ENCODE data around the gene KLF15.
"Not testable (repeated sequence)": the region's sequence is repeated elsewhere in the genome, so short reads cannot be mapped to it uniquely, and the experiment has no call there.

KLF15 gene

DNA sequence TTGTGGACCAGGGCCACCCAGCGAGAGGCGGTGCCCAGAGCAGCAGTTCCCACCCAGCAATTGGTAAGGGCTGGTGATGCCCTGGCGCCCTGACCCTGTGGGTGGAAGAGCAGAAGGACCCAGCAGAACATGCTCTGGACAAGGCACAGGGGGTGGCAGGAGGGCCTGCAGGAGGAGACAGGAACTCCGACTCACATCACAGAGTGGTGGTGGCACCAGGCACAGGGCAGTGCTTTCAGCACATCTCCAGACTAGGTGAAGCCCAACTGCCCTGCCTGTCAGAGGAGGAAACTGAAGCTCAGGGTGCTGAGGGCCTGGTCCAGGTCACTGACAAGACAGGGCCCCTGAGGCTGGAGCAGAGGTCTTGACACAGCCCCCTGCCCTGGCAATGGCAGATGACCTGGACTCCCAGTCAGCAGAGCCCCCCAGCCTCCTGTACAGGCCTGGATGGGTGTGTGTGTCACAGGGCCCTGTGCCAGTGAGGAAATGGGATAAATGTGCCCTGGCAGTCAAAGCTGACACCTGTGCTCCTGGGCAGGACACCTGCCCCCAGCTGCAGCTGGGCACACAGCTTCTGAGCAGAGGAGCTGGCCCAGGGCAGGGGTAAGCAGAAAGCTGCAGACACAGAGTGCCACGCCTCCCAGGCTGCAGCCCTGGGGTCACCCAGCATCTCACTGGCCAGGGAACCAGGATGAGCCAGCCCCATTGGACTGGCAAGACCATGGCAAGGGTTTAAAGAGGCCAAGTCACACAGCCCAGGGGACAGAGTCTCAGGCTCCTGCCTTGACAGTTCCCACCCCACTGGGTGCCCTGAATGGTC lies 11.4 kb downstream of the KLF15 start:
- no peak for DNase-seq

DNA sequence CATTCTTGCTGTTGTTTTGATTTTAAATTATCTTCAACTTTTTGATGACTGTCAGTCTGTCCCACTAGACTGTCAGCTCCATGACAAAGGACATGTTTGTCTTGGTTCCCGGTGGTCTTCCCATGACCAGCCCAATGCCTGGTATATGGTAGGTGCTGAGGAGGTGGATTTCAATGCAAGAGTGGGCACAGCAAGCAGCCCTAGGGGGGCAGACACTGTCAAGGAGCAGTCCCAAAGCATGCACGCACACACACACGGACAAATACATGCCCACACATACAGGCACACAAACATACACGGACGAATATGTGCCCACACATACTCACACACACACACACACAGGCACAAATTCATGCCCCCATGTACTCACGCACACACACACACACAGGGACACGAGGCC lies 12.0 kb downstream of the KLF15 start:
- no peak for DNase-seq

DNA sequence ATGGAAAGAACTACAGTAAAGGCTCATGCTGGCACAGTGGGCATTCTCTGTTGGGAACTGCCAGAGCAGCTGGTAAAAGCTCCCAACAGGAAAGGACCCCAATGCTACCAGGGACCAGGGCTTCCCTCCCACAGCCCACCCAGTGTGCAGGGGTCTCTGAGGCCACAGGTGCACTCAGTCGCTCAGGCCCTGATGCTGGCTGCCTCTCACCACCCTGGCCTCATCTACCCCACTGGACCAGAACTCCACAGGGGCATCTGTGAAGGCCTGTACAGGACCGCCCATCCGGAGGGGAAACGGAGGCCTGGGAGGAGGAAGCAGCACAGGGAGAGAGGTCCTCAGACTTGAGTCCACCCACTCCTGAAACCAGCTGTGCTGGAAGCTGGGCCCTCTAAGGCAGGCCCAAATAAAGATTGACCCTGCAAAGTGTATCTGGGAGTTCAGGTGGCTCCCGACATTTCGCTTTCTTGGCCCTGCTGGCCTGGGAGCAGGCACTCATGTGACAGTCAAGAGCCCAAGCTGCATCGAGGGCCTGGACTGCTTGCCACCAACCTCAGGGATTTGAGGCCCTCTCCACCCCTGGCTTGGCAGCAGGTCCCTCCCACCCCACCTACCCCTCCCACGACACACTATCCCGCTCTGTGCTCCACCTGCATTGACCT lies 12.7 kb downstream of the KLF15 start:
- DNase-seq = no peak

DNA sequence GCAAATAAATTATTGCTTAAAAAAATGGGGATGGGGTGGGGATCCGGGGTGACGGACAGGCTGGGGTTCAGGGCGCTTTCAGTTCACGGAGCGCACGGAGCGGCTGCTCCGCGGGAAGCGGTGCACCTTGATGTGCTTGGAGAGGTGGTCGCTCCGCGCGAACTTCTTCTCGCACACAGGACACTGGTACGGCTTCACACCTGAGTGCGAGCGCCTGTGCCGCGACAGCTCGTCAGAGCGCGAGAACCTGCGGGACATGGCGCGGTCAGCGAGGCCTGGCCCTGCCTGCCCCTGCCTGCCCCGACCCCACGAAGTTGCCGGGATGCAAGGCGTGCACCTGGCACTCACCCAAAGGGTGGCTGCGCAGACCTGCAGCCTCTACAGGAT lies 13.6 kb downstream of the KLF15 start:
- no peak for DNase-seq

DNA sequence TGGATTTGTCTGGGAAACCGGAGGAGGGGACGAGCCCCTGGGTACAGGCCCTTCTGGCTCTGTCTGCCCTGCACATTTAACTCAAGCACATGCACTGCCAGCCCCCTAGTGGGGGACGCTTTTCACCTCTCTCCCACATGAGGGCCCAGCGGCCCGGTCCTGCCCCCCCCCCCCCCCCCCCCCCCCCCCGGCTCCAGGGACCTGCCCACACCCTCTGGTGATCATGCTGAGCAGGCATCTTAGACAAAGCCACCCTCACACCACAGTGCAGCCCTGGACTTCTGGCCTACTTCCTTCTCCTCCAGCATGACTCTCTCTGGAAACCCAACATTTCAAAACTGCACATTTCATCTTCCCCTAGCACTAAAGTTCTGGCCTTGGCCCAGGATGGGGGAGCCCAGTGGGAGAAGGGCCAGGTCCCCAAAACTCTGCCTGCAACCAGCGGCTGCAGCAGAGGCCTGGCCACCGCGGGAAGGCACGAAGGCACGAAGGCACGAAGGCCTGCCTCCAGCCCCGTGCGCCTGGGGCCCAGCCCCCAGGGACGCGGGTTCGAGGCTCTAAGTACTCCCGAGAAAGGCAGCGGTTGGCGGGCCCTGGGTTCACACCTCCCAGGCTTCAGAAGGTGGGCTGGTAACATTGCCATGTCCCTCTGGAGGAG lies 14.1 kb downstream of the KLF15 start:
- DNase-seq = no peak

DNA sequence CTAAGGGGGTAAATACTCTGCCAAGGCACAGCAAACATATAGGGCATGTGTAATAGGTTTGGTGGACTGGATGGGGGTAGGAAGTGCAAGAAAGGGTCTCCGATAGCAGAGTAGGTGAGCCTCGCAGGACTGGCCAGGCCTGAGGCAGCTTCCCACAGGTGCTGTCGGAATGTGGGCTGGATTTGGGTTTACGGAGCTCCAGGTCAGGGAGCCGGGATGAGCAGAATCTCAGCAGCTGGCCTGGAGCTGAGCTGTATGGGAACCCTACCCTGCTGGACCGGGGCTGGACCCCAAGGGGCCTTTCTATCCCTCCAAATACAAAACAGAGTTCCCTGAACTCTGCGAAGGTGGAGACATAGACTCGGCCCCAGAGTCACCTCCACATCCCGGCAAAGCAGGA lies 15.0 kb downstream of the KLF15 start:
- no peak for DNase-seq

DNA sequence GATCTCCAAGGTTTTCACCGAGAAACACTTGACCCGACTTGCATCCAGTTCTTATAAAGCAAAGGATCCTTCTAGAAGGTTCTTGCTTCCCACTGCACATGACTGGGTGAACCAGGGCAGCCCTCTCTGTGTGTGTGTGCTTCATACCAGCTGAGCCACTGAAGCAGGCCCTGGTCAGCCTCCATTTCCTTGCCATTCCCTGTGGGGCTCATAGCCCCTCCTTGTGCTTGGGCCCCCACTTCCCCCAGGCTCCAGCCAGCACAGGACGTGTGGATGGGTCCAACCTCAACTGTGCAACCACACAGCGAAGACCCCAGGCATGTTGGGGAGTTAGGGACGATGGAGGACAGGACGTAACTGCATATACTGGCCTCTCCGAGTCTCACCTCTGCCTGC lies 15.5 kb downstream of the KLF15 start:
- DNase-seq = no peak

DNA sequence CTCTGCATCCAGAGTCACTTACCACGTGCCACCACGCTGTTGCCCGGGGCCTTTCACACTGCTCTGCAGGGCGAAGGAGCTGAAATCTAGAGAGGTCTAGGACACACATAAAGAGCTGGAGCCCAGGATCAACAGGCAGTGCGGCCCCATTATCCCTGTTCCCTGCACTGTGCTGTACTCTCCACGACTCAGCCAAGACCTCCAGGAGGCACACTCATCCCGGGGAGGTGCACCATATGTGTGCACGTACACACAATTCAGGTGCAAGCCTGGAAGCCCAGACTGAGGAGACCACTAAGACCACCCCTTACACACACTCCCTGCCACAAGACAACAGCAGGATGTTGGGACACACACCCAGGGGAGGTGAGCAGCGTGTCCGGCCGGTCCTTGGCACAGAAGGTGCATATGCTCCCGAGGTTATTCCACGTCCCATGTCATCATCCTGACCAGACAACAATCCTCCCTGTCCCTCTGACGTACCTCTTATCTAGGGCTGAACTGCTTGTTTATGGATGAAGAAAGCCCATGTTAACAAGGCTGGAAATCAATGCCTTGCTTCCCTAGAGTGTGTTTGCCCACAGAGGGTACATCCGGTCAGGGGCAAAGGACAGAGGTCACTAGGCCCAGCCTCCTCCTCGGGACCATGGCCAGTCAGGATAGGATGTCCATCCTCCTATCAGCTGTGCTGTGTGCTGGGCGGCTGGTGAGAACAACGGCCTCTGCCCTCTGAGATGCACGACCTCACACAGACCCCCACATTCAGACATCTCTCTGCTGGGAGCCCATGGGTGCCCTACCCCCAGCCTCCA lies 16.1 kb downstream of the KLF15 start:
- no peak for DNase-seq

DNA sequence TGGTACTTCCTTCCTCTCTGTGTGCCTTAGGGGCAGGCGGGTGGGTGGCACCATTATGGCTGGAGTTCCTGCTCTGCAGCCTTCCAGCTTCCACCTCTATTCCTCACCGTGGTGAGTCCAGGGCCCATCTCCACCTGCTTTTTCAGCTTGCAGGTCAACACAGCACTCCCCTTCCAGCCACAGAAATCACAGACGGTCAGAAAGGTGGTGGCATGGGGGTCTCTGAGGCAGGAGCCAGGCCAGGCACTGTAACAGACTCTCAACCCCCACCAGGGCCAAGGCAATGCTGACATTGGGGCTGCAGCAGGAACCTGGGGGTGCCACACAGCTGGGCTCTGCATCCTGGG lies 16.6 kb downstream of the KLF15 start:
- DNase-seq = no peak

DNA sequence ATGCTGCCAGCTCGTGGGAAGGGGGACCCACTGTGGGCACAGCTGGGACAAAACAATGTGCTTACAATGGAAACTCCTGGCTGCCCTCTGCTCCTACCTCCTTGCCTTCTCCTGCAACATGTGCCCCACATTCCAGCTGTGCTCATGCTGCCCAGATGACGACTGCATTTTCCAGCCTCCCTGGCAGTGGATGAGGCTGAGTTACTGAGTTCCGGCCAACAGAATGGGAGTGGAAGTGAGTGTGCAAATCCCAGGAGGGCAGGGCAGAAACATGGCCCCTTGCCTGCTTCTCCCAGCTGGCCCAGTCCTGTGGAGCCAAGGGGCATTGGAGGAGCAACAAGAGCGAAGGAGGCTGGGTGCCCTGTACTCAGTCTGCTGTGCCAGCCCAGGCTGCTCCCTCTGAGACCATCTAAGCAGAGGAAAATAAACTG lies 17.1 kb downstream of the KLF15 start:
- DNase-seq = no peak

DNA sequence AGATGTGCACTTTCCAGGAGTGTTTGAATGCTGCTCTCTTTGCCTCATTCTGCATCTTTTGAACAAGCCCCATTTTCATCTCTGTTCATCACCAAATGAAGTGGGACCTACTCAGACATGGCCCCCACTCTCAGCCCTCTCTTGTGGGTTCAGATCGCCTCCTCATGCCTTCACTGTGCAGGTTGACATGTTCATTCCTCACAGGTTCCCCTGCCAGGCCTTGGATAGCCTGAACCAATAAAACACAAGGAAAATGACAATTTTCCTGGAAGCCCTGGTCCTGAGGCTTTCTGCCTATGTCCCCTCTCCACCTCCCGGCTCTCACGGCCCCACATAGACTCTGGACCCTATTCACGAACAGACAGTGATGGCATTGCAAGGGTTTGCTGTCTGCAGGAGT lies 17.7 kb downstream of the KLF15 start:
- no peak for DNase-seq

DNA sequence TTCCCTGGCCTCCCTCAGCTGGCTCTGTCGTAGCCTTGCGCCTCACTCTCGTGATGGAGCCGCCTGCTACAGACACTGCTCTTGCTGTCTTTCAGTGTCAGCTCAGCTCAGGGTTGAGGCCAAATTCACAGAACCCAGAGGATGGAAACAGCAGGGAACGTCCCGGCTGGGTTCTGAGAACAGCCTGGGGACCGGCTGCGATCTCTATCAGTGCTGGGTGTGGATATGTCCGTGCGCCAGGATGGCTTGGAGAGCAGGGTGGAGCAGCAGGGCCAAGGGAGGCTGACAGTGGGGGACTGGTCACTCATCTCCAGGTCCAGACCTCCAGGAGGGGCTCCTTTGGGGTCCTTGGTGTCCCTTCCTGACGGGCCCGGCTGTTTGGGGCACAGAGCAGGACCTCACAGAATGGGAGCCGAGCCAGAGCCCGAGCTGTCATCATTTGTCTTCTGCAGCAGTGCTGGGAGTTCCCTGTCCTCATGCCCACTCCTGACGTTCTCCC lies 18.4 kb downstream of the KLF15 start:
- DNase-seq = no peak

DNA sequence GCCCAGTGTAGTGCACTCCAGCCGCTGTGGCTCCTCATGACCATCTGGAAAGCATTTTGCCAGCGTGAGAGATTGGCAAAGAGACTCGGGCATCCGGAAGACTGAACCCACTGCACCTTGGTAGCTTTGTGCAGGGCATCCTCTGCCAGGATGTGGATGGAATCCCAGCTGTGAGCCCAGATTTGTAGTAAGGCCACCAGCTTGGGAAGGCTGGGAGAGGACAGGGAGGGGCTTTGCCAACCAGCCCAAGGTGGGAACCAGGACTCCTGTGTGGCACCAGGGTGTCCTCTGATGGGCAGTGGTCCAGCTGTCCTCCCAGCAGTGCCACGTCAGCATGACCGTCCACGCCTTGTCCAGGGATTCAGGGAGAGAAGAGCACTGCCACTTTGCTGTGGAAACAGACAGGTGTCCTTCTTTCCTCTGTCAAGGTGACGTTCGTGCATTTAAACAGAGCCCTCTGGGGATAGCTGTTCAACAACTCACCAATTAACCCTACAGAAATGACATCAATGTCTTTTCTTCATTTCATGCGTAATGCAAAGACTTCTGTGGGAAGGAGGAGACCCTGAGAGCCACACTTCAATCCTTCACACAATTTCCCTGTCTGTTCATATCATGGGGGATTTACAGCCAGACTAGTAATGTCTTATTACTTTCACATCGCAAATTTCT lies 19.1 kb downstream of the KLF15 start:
- DNase-seq = no peak

DNA sequence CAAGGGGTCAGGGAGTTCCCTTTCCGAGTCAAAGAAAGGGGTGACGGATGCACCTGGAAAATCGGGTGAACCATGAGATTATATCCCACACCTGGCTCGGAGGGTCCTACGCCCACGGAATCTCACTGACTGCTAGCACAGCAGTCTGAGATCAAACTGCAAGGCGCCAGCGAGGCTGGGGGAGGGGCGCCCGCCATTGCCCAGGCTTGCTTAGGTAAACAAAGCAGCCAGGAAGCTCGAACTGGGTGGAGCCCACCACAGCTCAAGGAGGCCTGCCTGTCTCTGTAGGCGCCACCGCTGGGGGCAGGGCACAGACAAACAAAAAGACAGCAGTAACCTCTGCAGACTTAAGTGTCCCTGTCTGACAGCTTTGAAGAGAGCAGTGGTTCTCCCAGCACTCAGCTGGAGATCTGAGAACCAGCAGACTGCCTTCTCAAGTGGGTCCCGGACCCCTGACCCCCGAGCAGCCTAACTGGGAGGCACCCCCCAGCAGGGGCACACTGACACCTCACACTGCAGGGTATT lies 25.3 kb downstream of the KLF15 start:
- DNase-seq = not testable (repeated sequence)

DNA sequence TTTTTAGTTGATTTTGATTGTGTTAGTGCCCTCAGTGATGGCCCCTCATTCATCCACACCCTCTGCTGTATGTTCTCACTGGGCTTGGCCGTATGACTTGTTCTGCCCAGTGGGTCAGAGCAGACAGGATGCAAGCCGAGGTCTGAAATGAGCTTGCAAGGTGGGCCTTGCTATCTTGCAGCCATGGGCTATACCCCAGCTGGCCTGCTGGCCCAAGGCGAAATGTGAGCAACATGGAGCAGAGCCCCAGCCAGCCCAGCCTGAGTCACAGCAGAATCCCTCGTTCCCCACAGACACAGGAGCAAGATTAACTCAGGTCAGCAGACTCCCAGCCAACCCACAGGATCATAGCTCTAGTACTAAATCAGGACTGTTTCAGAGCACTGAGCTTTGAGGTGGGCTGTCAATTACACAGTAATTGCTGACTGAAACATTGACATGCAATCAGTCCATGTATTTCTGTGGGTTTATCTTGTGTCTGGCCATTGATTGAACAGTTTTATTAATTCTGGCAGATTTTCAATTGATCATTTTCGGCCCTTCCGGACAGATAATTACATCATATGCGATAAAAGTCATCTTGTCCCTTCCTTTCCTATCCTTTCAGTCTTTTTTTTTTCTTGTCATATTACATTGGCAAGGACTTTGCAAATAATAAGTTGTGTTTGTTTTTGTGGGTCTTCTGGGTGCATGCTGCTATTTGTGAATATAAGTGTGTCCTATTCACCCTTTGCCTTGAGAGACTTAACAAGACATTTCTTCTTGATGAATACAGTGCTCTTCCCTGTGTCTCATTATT lies 27.1 kb downstream of the KLF15 start:
- no peak for DNase-seq

DNA sequence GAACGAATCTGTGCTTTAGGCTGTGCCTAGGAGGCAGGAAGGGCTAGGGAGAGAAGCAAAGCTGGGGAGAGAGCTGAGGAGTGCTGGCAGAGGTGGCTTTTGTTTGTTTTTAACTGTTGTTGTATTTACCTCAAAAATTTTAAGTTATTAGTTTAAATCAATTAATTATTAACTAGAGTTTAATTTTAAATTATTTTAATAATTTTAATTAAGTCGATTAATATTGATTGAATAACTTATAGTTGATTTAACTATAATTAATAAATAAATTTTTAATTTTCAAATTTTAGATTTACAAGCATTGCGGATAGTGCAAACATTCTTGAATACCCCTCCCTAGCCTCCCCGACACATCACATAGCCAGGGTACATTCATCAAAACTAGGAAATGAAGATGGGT lies 30.6 kb downstream of the KLF15 start:
- DNase-seq = no peak

DNA sequence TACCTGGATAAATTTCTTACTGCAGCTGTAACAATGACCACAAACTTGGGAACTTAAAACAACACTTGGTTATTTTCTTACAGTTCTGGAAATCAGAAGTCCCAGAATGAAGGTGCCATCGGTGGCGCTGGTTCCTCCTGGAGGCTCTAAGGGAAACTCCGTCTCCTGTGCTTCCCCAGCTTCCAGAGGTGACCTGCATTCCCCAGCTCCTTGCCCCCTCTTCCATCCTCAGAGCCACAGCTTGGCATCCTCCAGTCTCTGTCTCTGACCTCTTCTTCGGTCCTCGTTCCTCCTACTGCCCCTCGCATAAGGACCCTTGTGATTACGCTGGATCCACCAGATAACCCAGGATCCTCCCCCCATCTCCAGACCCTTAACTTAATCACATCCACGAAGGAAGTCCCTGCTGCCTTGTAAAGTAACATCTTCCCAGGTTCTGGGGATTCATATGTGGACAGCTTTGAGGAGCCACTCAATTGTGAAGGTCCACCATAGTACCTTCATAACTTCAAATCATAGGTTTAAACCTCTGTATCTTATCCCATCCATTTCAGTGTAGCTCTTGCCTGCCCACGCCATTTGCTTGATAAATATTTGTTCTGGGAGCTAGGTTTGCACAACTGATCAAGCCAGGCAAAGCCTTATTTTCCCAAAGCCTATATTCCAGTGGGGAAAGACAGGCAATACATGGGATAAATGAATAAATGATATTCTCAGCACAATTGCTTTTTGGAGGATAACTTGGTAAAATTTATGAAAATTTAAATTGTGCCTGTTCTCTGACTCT lies 34.8 kb downstream of the KLF15 start:
- DNase-seq = no peak

DNA sequence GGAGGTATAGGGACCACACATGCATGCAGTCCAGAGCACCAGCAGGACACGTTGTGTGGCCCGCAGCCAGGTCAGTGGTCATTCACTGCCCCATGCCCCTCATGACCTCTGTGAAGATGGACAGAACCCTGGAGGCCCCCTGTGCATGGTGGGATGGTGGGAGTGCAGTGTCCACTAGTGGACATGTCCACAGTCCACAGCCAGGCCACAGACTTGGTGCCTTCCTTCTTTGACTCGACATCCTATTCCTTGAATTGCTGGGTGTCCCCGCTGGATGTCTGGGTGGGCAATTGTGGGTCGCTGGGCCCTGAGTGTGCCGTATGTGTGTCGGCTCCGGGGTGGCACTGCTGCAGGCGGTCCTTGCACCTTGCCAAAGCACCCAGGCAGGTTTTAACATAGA lies 35.7 kb downstream of the KLF15 start:
- no peak for DNase-seq

DNA sequence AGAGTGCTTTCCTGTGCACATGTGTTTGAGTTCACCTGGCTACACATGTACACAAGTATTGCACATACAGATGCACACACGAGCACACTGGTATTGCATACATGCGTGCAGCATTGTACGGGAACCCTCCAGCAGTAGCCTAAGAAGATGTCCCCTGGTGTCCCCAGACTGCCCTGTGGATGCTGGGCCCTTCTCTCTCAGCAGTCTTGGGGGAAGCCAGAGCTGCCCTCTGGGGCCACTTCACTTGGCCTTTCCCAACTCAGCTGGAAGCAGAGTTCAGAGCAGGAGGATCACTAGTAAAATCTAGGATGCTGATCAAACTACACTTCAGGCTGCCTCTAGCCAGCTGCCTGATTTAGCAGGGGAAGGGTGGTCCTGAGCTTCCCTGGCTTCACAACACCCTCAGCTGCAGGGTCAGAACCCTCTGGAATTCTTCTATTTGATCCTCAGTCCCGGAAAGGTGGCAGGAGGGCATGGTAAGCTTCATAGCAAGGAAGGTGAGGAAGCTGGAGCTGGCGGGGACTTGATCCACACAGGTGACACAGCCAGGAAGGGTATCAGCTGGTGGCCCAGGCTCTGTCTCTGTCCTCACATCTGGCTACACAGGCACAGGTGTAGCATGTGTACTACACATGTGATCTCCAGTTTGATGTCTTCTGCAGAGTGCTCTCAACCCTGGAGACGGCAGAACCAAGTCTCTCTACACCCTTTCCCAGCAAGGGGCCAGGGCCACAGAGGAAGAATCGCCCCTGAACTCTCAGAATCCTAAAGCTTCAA lies 36.5 kb downstream of the KLF15 start:
- DNase-seq = no peak

Measured in stimulated activated naive CD4-positive, alpha-beta T cell (primary cell).